Ovary (tissue), 9 donors: Measurements from ENCODE around the gene S100A13. TPM values are rescaled to one million over a fixed set of nuclear protein-coding genes. Genes with fewer than 3 reads are reported as not detected.

Experiments used
- DNase-seq, 5 donors: peaks; one replicate each; pipeline ENCODE4 v3.0.0-alpha.2; 2019 to 2020
- H3K27ac ChIP-seq, 2 donors: fragments of 200-600 bp; one replicate each; pipeline versions ENCODE4 v1.5.1 to v1.8.0; 2019 to 2022
- H3K27me3 ChIP-seq: fragments of 200-600 bp; one replicate; pipeline ENCODE4 v1.8.0; 2022
- H3K36me3 ChIP-seq: fragments of 200-600 bp; sonication (generic); one replicate; pipeline ENCODE4 v1.5.1; 2019
- H3K4me1 ChIP-seq: one replicate; pipeline ENCODE4 v1.8.1; 2013; ENCODE audit warnings: mild to moderate bottlenecking, moderate library complexity; ENCODE audit not compliant: insufficient read depth
- H3K4me3 ChIP-seq: fragments of 200-600 bp; sonication (generic); one replicate; pipeline ENCODE4 v1.5.1; 2017
- H3K9me3 ChIP-seq, 2 donors: fragments of 200-600 bp in 1 of 2; sonication (generic) in 1 of 2; one replicate each; pipeline versions ENCODE4 v1.5.1 to v1.8.1; 2013 to 2019; ENCODE audit warnings: mild to moderate bottlenecking in 1 of 2, moderate library complexity in 1 of 2
- CTCF ChIP-seq, 3 donors: fragments of 450-650 bp in 2 of 3; fragments of 200-600 bp in 1 of 3; IDR thresholded peaks; one replicate each; pipeline versions ENCODE4 v1.5.1 to v1.8.0; 2016 to 2022; ENCODE audit warnings: antibody characterized with exemption in 3 of 3, mild to moderate bottlenecking in 1 of 3
- EP300 ChIP-seq: sonication (generic); formaldehyde crosslinking; IDR thresholded peaks from one replicate; pipeline ENCODE4 v1.6.1; 2017; ENCODE audit warnings: antibody characterized with exemption
- POLR2A ChIP-seq: fragments of 450-650 bp; IDR thresholded peaks from one replicate; pipeline ENCODE4 v1.6.1; 2017; ENCODE audit warnings: antibody characterized with exemption, mild to moderate bottlenecking, moderate library complexity
- WGBS, 3 donors: extraction: QIAGEN DNeasy Blood & Tissue Kit in 1 of 3; methylation state at CpG; one replicate each; pipeline versions ENCODE4 v1.1.5 to v1.1.7; 2013 to 2017; 5-methylcytosine and 5-hydroxymethylcytosine counted together
- intact Hi-C, 4 donors: fragments of 100-400 bp; cut with DNase I; formaldehyde crosslinking; loops; one replicate each; pipeline versions ENCODE4 v1.11.0 to v1.15.1; 2022 to 2023
- polyA plus RNA-seq, 2 donors: library from polyadenylated mRNA; stranded (reverse); fragments of 200-250 nt in 1 of 2; fragments of 350-450 nt in 1 of 2; fragmentation: Illumina TruSeq in 1 of 2; extraction: RNeasy Lipid Tissue Mini Kit (QIAGEN cat#74804) in 1 of 2; gene quantifications; one replicate each; pipeline ENCODE4 v1.2.3, GENCODE V29; 2013 to 2014
- total RNA-seq, 7 donors: library from RNA; depleted of rRNA in 2 of 7; stranded (reverse); fragments of >200 nt in 2 of 7; fragmentation: NEBNext Ultra II Directional in 3 of 7; extraction: Animal tissue kit (Norgen Biotek cat#: 25700) in 3 of 7; gene quantifications; one replicate each; pipeline versions ENCODE4 v1.1.0 to v1.2.4, GENCODE V29; 2016 to 2023
- donor health status: DM: no; HTN: no; CAD: no; lungs with moderate emphysema.
- donor health status: DM: no; HTN: no; CAD: no.
- donor health status: Bipolar disorder and iron deficiency.
- donor health status: DM: yes; HTN: yes; CAD: no.
- donor health status: DM: no; HTN: no; CAD: no.
- donor health status: DM: yes; HTN: yes; CAD: no.

S100A13 gene
- total and polyA plus RNA-seq, 9 donors: 73.2 to 560 (median 125) TPM

- WGBS, 3 donors: 79 to 81% (median 80%) methylated on average over 10 of the region's 10 CpGs
- H3K4me1 ChIP-seq: peaks cover 7% of the 10 kb centered on the region
- H3K27me3 ChIP-seq: no peaks in the 10 kb centered on the region
These were observed 4.0 kb upstream of the S100A13 start for GRCh38 chr1:153631047-153632022.

GRCh38 chr1:153630384-153630783 lies 3.1 kb upstream of the S100A13 start:
- Histone ChIP-seq H3K27me3 (no peaks in the 10 kb centered on the region), H3K4me3 (no peak overlapping the region), H3K4me1 (peaks cover 3% of the 10 kb centered on the region), H3K27ac (no peak overlapping the region), H3K36me3 (no peaks in the 10 kb centered on the region), H3K9me3 (no peaks in the 10 kb centered on the region)
- WGBS, 3 donors: 85 to 91% (median 89%) methylated on average over 7 of the region's 7 CpGs
- no peak for DNase-seq
- intact Hi-C loops: loop anchor here in 1 of 4 donors (10.0 kb wide), 1 partner anchor 116 kb away; no protein-coding TSS in a partner anchor
- TF ChIP-seq CTCF (IDR thresholded peaks at IDR 0.05): no peak
- TF ChIP-seq POLR2A: no peak
- TF ChIP-seq EP300: no peak

More at GRCh38 chr1:153631047-153632022, 4.0 kb upstream of the S100A13 start:
- Histone ChIP-seq H3K27ac (no peak overlapping the region), H3K4me3 (no peak overlapping the region), H3K9me3 (no peaks in the 10 kb centered on the region), H3K36me3 (no peaks in the 10 kb centered on the region)
- TF ChIP-seq POLR2A: no peak
- TF ChIP-seq CTCF (IDR thresholded peaks at IDR 0.05): no peak
- TF ChIP-seq EP300: no peak
- peak in 1 of 5 donors; percentile 26 for DNase-seq
- intact Hi-C loops: loop anchor here in 1 of 4 donors (10.0 kb wide), 1 partner anchor 117 kb away; no protein-coding TSS in a partner anchor

GRCh38 chr1:153629971-153630370 lies 2.7 kb upstream of the S100A13 start:
- WGBS, 3 donors: 67 to 94% (median 92%) methylated on average over 1 of the region's 1 CpG
- H3K27ac ChIP-seq: no peak overlapping the region
- intact Hi-C loops: loop anchor here in 2 of 4 donors (10.0 kb wide), 2 partner anchors 55 to 115 kb away; no protein-coding TSS in a partner anchor

GRCh38 chr1:153629343-153629665 lies 2.0 kb upstream of the S100A13 start:
- 71 to 78% (median 77%) methylated on average over 5 of the region's 5 CpGs for WGBS, 3 donors
- intact Hi-C loops: loop anchor here in 1 of 4 donors (10.0 kb wide), 1 partner anchor 55 kb away; no protein-coding TSS in a partner anchor
- H3K36me3 ChIP-seq: no peaks in the 10 kb centered on the region
- no peaks in the 10 kb centered on the region for H3K9me3 ChIP-seq
- peaks cover 3% of the 10 kb centered on the region for H3K4me1 ChIP-seq
- TF ChIP-seq CTCF (IDR thresholded peaks at IDR 0.05) (no peak), POLR2A (no peak), EP300 (no peak)
- DNase-seq: peak in 1 of 5 donors; percentile 18
- no peaks in the 10 kb centered on the region for H3K27me3 ChIP-seq
- H3K27ac ChIP-seq: no peak overlapping the region
- H3K4me3 ChIP-seq: no peak overlapping the region

More at GRCh38 chr1:153629971-153630370, 2.7 kb upstream of the S100A13 start:
- no peak for DNase-seq
- H3K4me1 ChIP-seq: peaks cover 3% of the 10 kb centered on the region
- H3K36me3 ChIP-seq: no peaks in the 10 kb centered on the region
- H3K9me3 ChIP-seq: no peaks in the 10 kb centered on the region
- H3K4me3 ChIP-seq: no peak overlapping the region
- H3K27me3 ChIP-seq: no peaks in the 10 kb centered on the region
- no peak for TF ChIP-seq CTCF (IDR thresholded peaks at IDR 0.05)
- no peak for TF ChIP-seq EP300
- TF ChIP-seq POLR2A: no peak
